DMS 273 treated with DMSO at 0.1 percent for 48 hours (cell line): ENCODE results near the gene HIVEP2.

Source experiments
- DNase-seq: peaks from one replicate; lab custom pipeline; 2025; lab: John Stamatoyannopoulos, UW

Gene HIVEP2

GRCh38 chr6:142816031-142816430, 128.9 kb downstream of the HIVEP2 start:
- no peak for DNase-seq

- DNase-seq, result no peak
Observed at GRCh38 chr6:142811923-142812322, 133.1 kb downstream of the HIVEP2 start.

- no peak for DNase-seq
Observed at GRCh38 chr6:142810952-142811514, 133.9 kb downstream of the HIVEP2 start.

- no peak for DNase-seq
Observed at GRCh38 chr6:142809947-142810346, 135.0 kb downstream of the HIVEP2 start.

GRCh38 chr6:142808405-142809061, 136.4 kb downstream of the HIVEP2 start:
- DNase-seq, result no peak

GRCh38 chr6:142805042-142805441, 139.9 kb downstream of the HIVEP2 start:
- DNase-seq, result peak; percentile 10

- no peak for DNase-seq
Observed at GRCh38 chr6:142804490-142804889, 140.5 kb downstream of the HIVEP2 start.

GRCh38 chr6:142803495-142804058, 141.4 kb downstream of the HIVEP2 start:
- no peak for DNase-seq

GRCh38 chr6:142803032-142803431, 141.9 kb downstream of the HIVEP2 start:
- DNase-seq, result no peak

- peak; percentile 8 for DNase-seq
Observed at GRCh38 chr6:142802124-142802523, 142.9 kb downstream of the HIVEP2 start.

- no peak for DNase-seq
Observed at GRCh38 chr6:142800240-142800639, 144.7 kb downstream of the HIVEP2 start.

GRCh38 chr6:142799639-142800038, 145.3 kb downstream of the HIVEP2 start:
- no peak for DNase-seq

- DNase-seq, result no peak
Observed at GRCh38 chr6:142797159-142797558, 147.8 kb downstream of the HIVEP2 start.

GRCh38 chr6:142796571-142796970, 148.4 kb downstream of the HIVEP2 start:
- no peak for DNase-seq

- no peak for DNase-seq
Observed at GRCh38 chr6:142796024-142796423, 149.0 kb downstream of the HIVEP2 start.

- no peak for DNase-seq
Observed at GRCh38 chr6:142794424-142794823, 150.6 kb downstream of the HIVEP2 start.

- DNase-seq, result no peak
Observed at GRCh38 chr6:142790257-142790656, 154.7 kb downstream of the HIVEP2 start.

GRCh38 chr6:142787422-142787821, 157.6 kb downstream of the HIVEP2 start:
- DNase-seq, result no peak

GRCh38 chr6:142786476-142786875, 158.5 kb downstream of the HIVEP2 start:
- DNase-seq, result no peak

- DNase-seq, result no peak
Observed at GRCh38 chr6:142784344-142784743, 160.6 kb downstream of the HIVEP2 start.

- DNase-seq, result no peak
Observed at GRCh38 chr6:142783499-142783898, 161.5 kb downstream of the HIVEP2 start.

GRCh38 chr6:142781129-142781528, 163.8 kb downstream of the HIVEP2 start:
- no peak for DNase-seq

GRCh38 chr6:142773859-142774648, 170.9 kb downstream of the HIVEP2 start:
- no peak for DNase-seq
